SH-SY5Y (cell line): ENCODE measurements around the gene LMX1B.

ENCODE experiments used
- GATA2 ChIP-seq: IDR thresholded peaks from 2 replicates; pipeline ENCODE4 v1.6.1; 2011; ENCODE audit warnings: mild to moderate bottlenecking, low read depth, low read length
- GATA3 ChIP-seq: IDR thresholded peaks from 2 replicates; pipeline ENCODE4 v1.6.1; 2011; ENCODE audit warnings: low read depth, mild to moderate bottlenecking, low read length, moderate library complexity

GRCh38 chr9:126665644-126666035 lies 51.9 kb downstream of the LMX1B start:
- TF ChIP-seq GATA3: no peak
- TF ChIP-seq GATA2: no peak
